A673 (cell line): ENCODE results near the gene HS6ST3. TPM values are rescaled to one million over a fixed set of nuclear protein-coding genes. Genes with fewer than 3 reads are reported as not detected.

Experiments
- BruUV-seq: library from RNA; stranded (reverse); fragments of 400-500 nt; replicated peaks from 2 replicates; lab custom pipeline; 2021; lab: Mats Ljungman, UMichigan
- CTCF ChIA-PET: fragments of 300-600 bp; sonication (Branson Sonifier 250); formaldehyde crosslinking; loops from one replicate; lab custom pipeline; 2022; ENCODE audit warnings: antibody characterized with exemption; lab: Charles Lee
- POLR2A ChIA-PET: fragments of 300-600 bp; sonication (Branson Sonifier 250); formaldehyde crosslinking; loops from one replicate; lab custom pipeline; 2022; ENCODE audit warnings: antibody characterized with exemption; ENCODE audit not compliant: low non-redundant PET; lab: Charles Lee
- DNase-seq: peaks from one replicate; pipeline ENCODE4 v3.0.0-alpha.2; 2015; ENCODE audit warnings: low spot score
- H3K27ac ChIP-seq: fragments of 200-600 bp; sonication (generic); 2 replicates; pipeline ENCODE4 v1.5.1; 2016; ENCODE audit warnings: mixed run types, low read depth, mild to moderate bottlenecking, mixed read lengths, antibody characterized with exemption, low read length; ENCODE audit not compliant: poor library complexity, severe bottlenecking
- H3K27me3 ChIP-seq: fragments of 200-600 bp; sonication (generic); replicated peaks from 2 replicates; pipeline ENCODE4 v1.6.1; 2017; ENCODE audit warnings: mixed run types, low read depth, mild to moderate bottlenecking, mixed read lengths, antibody characterized with exemption, low read length; ENCODE audit not compliant: insufficient read depth, poor library complexity
- H3K36me3 ChIP-seq: fragments of 200-600 bp; sonication (generic); 2 replicates; pipeline ENCODE4 v1.6.1; 2016; ENCODE audit warnings: mixed run types, mild to moderate bottlenecking, mixed read lengths, antibody characterized with exemption, low read length; ENCODE audit not compliant: insufficient read depth, poor library complexity, severe bottlenecking
- H3K4me1 ChIP-seq: fragments of 200-600 bp; sonication (generic); 2 replicates; pipeline ENCODE4 v1.6.1; 2017; ENCODE audit warnings: mixed run types, mild to moderate bottlenecking, mixed read lengths, antibody characterized with exemption, low read length; ENCODE audit not compliant: insufficient read depth, poor library complexity, severe bottlenecking
- H3K4me3 ChIP-seq: fragments of 200-600 bp; sonication (generic); 2 replicates; pipeline ENCODE4 v1.5.1; 2016; ENCODE audit warnings: low read depth, mixed run types, mild to moderate bottlenecking, mixed read lengths, low read length; ENCODE audit not compliant: poor library complexity, severe bottlenecking
- H3K9me3 ChIP-seq: fragments of 200-600 bp; sonication (generic); 2 replicates; pipeline ENCODE4 v1.6.1; 2016; ENCODE audit warnings: mixed run types, low read depth, mild to moderate bottlenecking, mixed read lengths, antibody characterized with exemption, low read length; ENCODE audit not compliant: poor library complexity, severe bottlenecking
- EZH2 ChIP-seq: fragments of 200-600 bp; sonication (generic); IDR thresholded peaks from 2 replicates; pipeline ENCODE4 v1.6.1; 2017; ENCODE audit warnings: borderline replicate concordance, low read depth, mild to moderate bottlenecking, mixed read lengths, antibody characterized with exemption, low read length; ENCODE audit not compliant: poor library complexity, severe bottlenecking
- intact Hi-C: fragments of 100-400 bp; cut with micrococcal nuclease; formaldehyde crosslinking; loops from one replicate; pipeline ENCODE4 v1.10.0; 2022; ENCODE audit not compliant: unreplicated experiment
- total RNA-seq: library from RNA; stranded (reverse); gene quantifications from 2 replicates; pipeline ENCODE4 v1.2.3, GENCODE V29; 2021
- TF ChIP-seq, protein P1 (sequence below): fragments of 300-800, 200-600 bp; sonication (generic); conservative IDR thresholded peaks from 2 replicates; pipeline ENCODE4 v1.5.1; 2017; ENCODE audit warnings: low read depth, mild to moderate bottlenecking, antibody characterized with exemption, low read length, moderate library complexity, mixed read lengths

The HS6ST3 gene
- total RNA-seq, 1 experiment from 2014 or later = not detected

DNA sequence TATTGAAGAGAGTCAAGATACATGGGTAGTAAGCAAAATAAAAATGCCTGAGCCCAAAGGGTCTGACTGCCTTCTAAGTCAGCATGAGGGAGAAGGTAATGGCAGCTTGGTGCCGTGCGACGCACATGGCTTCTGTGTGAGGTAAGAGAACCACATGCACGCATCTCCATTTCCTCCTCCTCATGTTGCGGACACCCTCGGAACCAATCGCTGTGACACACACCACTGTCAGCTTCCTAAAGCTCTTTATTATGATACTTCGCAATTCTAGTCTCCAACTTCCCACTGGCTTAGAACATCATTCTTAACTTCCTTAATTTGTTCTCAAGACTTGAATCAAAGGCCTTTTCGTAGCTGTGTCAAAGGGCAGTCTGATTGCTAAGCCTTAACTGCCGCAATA is 734.2 kb downstream of the HS6ST3 start:
- no peak for DNase-seq
- no peaks in the 10 kb centered on the region for H3K9me3 ChIP-seq
- H3K36me3 ChIP-seq = no peaks in the 10 kb centered on the region
- TF ChIP-seq, protein P1, sequence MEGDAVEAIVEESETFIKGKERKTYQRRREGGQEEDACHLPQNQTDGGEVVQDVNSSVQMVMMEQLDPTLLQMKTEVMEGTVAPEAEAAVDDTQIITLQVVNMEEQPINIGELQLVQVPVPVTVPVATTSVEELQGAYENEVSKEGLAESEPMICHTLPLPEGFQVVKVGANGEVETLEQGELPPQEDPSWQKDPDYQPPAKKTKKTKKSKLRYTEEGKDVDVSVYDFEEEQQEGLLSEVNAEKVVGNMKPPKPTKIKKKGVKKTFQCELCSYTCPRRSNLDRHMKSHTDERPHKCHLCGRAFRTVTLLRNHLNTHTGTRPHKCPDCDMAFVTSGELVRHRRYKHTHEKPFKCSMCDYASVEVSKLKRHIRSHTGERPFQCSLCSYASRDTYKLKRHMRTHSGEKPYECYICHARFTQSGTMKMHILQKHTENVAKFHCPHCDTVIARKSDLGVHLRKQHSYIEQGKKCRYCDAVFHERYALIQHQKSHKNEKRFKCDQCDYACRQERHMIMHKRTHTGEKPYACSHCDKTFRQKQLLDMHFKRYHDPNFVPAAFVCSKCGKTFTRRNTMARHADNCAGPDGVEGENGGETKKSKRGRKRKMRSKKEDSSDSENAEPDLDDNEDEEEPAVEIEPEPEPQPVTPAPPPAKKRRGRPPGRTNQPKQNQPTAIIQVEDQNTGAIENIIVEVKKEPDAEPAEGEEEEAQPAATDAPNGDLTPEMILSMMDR = no peak
- no peak for TF ChIP-seq EZH2
- ChIA-PET POLR2A (no interaction called here), CTCF (no interaction called here)
- no peak overlapping the region for H3K4me3 ChIP-seq
- no peak overlapping the region for H3K27ac ChIP-seq
- intact Hi-C loops = no loop called here
- BruUV-seq = no TSS peak
- H3K4me1 ChIP-seq = no peaks in the 10 kb centered on the region
- H3K27me3 ChIP-seq = no peaks in the 10 kb centered on the region

DNA sequence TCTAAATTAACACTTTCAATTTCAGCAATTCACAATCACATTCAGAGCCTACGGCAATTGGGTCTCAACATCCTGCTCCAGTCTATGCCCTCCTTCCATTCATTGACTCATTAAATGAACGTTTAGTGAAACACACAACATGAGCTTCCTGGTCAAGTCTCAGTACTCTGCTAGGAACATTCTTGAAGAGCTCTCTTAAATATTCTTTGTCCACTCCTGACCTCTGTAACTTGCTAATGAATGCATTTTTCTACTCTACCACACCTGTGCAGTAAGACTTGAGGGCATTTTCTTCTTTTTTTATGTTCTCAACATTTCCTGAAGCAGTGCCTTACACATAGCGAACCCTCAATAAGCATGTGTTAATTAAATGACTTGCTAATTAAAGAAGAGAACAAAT is 735.7 kb downstream of the HS6ST3 start:
- no TSS peak for BruUV-seq
- no peak for DNase-seq
- no peak for TF ChIP-seq EZH2
- TF ChIP-seq, protein P1 = no peak
- Histone ChIP-seq H3K27ac (no peak overlapping the region), H3K4me3 (no peak overlapping the region), H3K4me1 (no peaks in the 10 kb centered on the region), H3K27me3 (no peaks in the 10 kb centered on the region), H3K9me3 (no peaks in the 10 kb centered on the region), H3K36me3 (no peaks in the 10 kb centered on the region)
- CTCF ChIA-PET = no interaction called here
- intact Hi-C loops = no loop called here
- POLR2A ChIA-PET = no interaction called here

DNA sequence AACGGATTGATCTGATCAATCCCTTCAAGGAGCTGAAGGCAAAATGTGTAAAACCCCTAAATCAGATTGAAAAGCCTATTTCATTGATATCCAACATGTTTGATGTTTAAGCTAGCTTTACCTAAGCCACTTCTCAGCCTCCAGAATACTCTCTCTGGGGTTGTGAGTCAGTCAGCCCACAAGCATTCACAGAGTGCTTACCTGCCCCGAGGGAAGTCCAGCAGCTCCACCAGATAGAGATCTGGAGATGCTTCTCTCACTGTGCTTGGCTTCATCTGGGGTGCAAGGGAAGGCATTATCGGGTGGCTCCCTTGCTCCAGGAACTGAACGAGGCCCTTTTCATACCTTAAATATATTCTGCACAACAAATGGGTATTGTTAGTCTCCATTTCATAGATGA is 744.7 kb downstream of the HS6ST3 start:
- H3K27me3 ChIP-seq = no peaks in the 10 kb centered on the region
- ChIA-PET CTCF (no interaction called here), POLR2A (no interaction called here)
- no peaks in the 10 kb centered on the region for H3K36me3 ChIP-seq
- H3K27ac ChIP-seq = no peak overlapping the region
- intact Hi-C loops = no loop called here
- no peaks in the 10 kb centered on the region for H3K4me1 ChIP-seq
- BruUV-seq = no TSS peak
- DNase-seq = no peak
- no peak overlapping the region for H3K4me3 ChIP-seq
- no peaks in the 10 kb centered on the region for H3K9me3 ChIP-seq
- TF ChIP-seq, protein P1 = no peak
- TF ChIP-seq EZH2 = no peak
